ENCODE data around the gene RAD54L.
A peak's percentile ranks its signal among the peaks of the same experiment; 100 is the strongest.

Gene RAD54L

GRCh38 chr1:46247436-46248121 lies at the start of gene RAD54L:
Gene RAD54L, plus strand, starts transcription at chr1:46247763. Its CDS starts 643 bp downstream, at chr1:46248406.
- no peaks in the 10 kb centered on the region for H3K27me3 ChIP-seq (ENCODE audit: insufficient read depth, low read length)
- peak within 1 kb of the TSS; percentile 95 for H2AFZ ChIP-seq (ENCODE audit: low read depth, low read length)
- H3K9me3 ChIP-seq (ENCODE audit: low read length), result peaks cover 3% of the 10 kb centered on the region
- peak within 1 kb of the TSS; percentile 86 for H3K4me3 ChIP-seq (ENCODE audit: low read length)
- peaks cover 21% of the 10 kb centered on the region for H3K4me1 ChIP-seq (ENCODE audit: insufficient read depth, low read length)
- H3K36me3 ChIP-seq (ENCODE audit: insufficient read depth, low read length), result peaks cover 27% of the 10 kb centered on the region

- Histone ChIP-seq H3K4me3 (ENCODE audit: low read length) (peak within 1 kb of the TSS; percentile 70), H3K4me1 (ENCODE audit: insufficient read depth, low read length) (peaks cover 6% of the 10 kb centered on the region), H3K27me3 (ENCODE audit: insufficient read depth, low read length) (no peaks in the 10 kb centered on the region), H2AFZ (ENCODE audit: low read depth, low read length) (peak within 1 kb of the TSS; percentile 71), H3K9me3 (ENCODE audit: low read length) (no peaks in the 10 kb centered on the region), H3K36me3 (ENCODE audit: insufficient read depth, low read length) (peaks cover 23% of the 10 kb centered on the region)
Measured at GRCh38 chr1:46197964-46198811, 49.4 kb upstream of the RAD54L start, which contains the start of gene POMGNT1. Gene POMGNT1, minus strand, starts transcription at chr1:46198434. Its CDS starts 613 bp downstream, at chr1:46197821.

- H3K9me3 ChIP-seq (ENCODE audit: low read length), result no peaks in the 10 kb centered on the region
- no peak overlapping the region for H2AFZ ChIP-seq (ENCODE audit: low read depth, low read length)
- no peak overlapping the region for H3K4me3 ChIP-seq (ENCODE audit: low read length)
- peaks cover 10% of the 10 kb centered on the region for H3K4me1 ChIP-seq (ENCODE audit: insufficient read depth, low read length)
- H3K27me3 ChIP-seq (ENCODE audit: insufficient read depth, low read length), result no peaks in the 10 kb centered on the region
- H3K36me3 ChIP-seq (ENCODE audit: insufficient read depth, low read length), result peaks cover 16% of the 10 kb centered on the region
Measured at GRCh38 chr1:46199233-46199749, 48.3 kb upstream of the RAD54L start.

- peak overlapping the region; percentile 62 for H3K4me3 ChIP-seq (ENCODE audit: low read length)
- no peaks in the 10 kb centered on the region for H3K9me3 ChIP-seq (ENCODE audit: low read length)
- H3K36me3 ChIP-seq (ENCODE audit: insufficient read depth, low read length), result no peaks in the 10 kb centered on the region
- no peaks in the 10 kb centered on the region for H3K27me3 ChIP-seq (ENCODE audit: insufficient read depth, low read length)
- peak overlapping the region; percentile 73 for H2AFZ ChIP-seq (ENCODE audit: low read depth, low read length)
- peaks cover 13% of the 10 kb centered on the region for H3K4me1 ChIP-seq (ENCODE audit: insufficient read depth, low read length)
Measured at GRCh38 chr1:46203738-46204405, 43.7 kb upstream of the RAD54L start.

- H3K4me3 ChIP-seq (ENCODE audit: low read length), result no peak overlapping the region
Measured at GRCh38 chr1:46204406-46204742, 43.2 kb upstream of the RAD54L start.

GRCh38 chr1:46205141-46205540 lies 42.4 kb upstream of the RAD54L start:
- no peaks in the 10 kb centered on the region for H3K36me3 ChIP-seq (ENCODE audit: insufficient read depth, low read length)
- no peaks in the 10 kb centered on the region for H3K9me3 ChIP-seq (ENCODE audit: low read length)
- H3K27me3 ChIP-seq (ENCODE audit: insufficient read depth, low read length), result no peaks in the 10 kb centered on the region
- no peak overlapping the region for H2AFZ ChIP-seq (ENCODE audit: low read depth, low read length)
- H3K4me1 ChIP-seq (ENCODE audit: insufficient read depth, low read length), result peaks cover 13% of the 10 kb centered on the region
- no peak overlapping the region for H3K4me3 ChIP-seq (ENCODE audit: low read length)

More at GRCh38 chr1:46204406-46204742, 43.2 kb upstream of the RAD54L start:
- Histone ChIP-seq H3K36me3 (ENCODE audit: insufficient read depth, low read length) (no peaks in the 10 kb centered on the region), H3K9me3 (ENCODE audit: low read length) (no peaks in the 10 kb centered on the region), H3K4me1 (ENCODE audit: insufficient read depth, low read length) (peaks cover 13% of the 10 kb centered on the region), H3K27me3 (ENCODE audit: insufficient read depth, low read length) (no peaks in the 10 kb centered on the region), H2AFZ (ENCODE audit: low read depth, low read length) (no peak overlapping the region)

GRCh38 chr1:46205791-46206190 lies 41.8 kb upstream of the RAD54L start:
- Histone ChIP-seq H3K4me1 (ENCODE audit: insufficient read depth, low read length) (peaks cover 13% of the 10 kb centered on the region), H2AFZ (ENCODE audit: low read depth, low read length) (no peak overlapping the region)

GRCh38 chr1:46206399-46206798 lies 41.2 kb upstream of the RAD54L start:
- no peaks in the 10 kb centered on the region for H3K36me3 ChIP-seq (ENCODE audit: insufficient read depth, low read length)
- peaks cover 13% of the 10 kb centered on the region for H3K4me1 ChIP-seq (ENCODE audit: insufficient read depth, low read length)
- no peak overlapping the region for H3K4me3 ChIP-seq (ENCODE audit: low read length)
- no peaks in the 10 kb centered on the region for H3K27me3 ChIP-seq (ENCODE audit: insufficient read depth, low read length)
- no peaks in the 10 kb centered on the region for H3K9me3 ChIP-seq (ENCODE audit: low read length)
- H2AFZ ChIP-seq (ENCODE audit: low read depth, low read length), result no peak overlapping the region

More at GRCh38 chr1:46205791-46206190, 41.8 kb upstream of the RAD54L start:
- H3K36me3 ChIP-seq (ENCODE audit: insufficient read depth, low read length), result no peaks in the 10 kb centered on the region
- H3K9me3 ChIP-seq (ENCODE audit: low read length), result no peaks in the 10 kb centered on the region
- H3K27me3 ChIP-seq (ENCODE audit: insufficient read depth, low read length), result no peaks in the 10 kb centered on the region
- H3K4me3 ChIP-seq (ENCODE audit: low read length), result no peak overlapping the region

GRCh38 chr1:46210561-46210960 lies 37.0 kb upstream of the RAD54L start:
- H3K36me3 ChIP-seq (ENCODE audit: insufficient read depth, low read length), result no peaks in the 10 kb centered on the region
- H3K4me3 ChIP-seq (ENCODE audit: low read length), result no peak overlapping the region
- no peaks in the 10 kb centered on the region for H3K27me3 ChIP-seq (ENCODE audit: insufficient read depth, low read length)
- no peak overlapping the region for H2AFZ ChIP-seq (ENCODE audit: low read depth, low read length)
- no peaks in the 10 kb centered on the region for H3K9me3 ChIP-seq (ENCODE audit: low read length)
- H3K4me1 ChIP-seq (ENCODE audit: insufficient read depth, low read length), result peaks cover 3% of the 10 kb centered on the region

GRCh38 chr1:46211051-46211450 lies 36.5 kb upstream of the RAD54L start:
- no peak overlapping the region for H3K4me3 ChIP-seq (ENCODE audit: low read length)
- no peaks in the 10 kb centered on the region for H3K27me3 ChIP-seq (ENCODE audit: insufficient read depth, low read length)
- H3K4me1 ChIP-seq (ENCODE audit: insufficient read depth, low read length), result no peaks in the 10 kb centered on the region
- H2AFZ ChIP-seq (ENCODE audit: low read depth, low read length), result no peak overlapping the region
- H3K36me3 ChIP-seq (ENCODE audit: insufficient read depth, low read length), result no peaks in the 10 kb centered on the region
- no peaks in the 10 kb centered on the region for H3K9me3 ChIP-seq (ENCODE audit: low read length)

- H3K27me3 ChIP-seq (ENCODE audit: insufficient read depth, low read length), result no peaks in the 10 kb centered on the region
- no peak overlapping the region for H3K4me3 ChIP-seq (ENCODE audit: low read length)
- no peaks in the 10 kb centered on the region for H3K36me3 ChIP-seq (ENCODE audit: insufficient read depth, low read length)
- peaks cover 4% of the 10 kb centered on the region for H3K4me1 ChIP-seq (ENCODE audit: insufficient read depth, low read length)
- H3K9me3 ChIP-seq (ENCODE audit: low read length), result no peaks in the 10 kb centered on the region
- no peak overlapping the region for H2AFZ ChIP-seq (ENCODE audit: low read depth, low read length)
Measured at GRCh38 chr1:46215504-46215903, 32.1 kb upstream of the RAD54L start.

GRCh38 chr1:46218443-46218842 lies 29.1 kb upstream of the RAD54L start:
- H3K9me3 ChIP-seq (ENCODE audit: low read length), result no peaks in the 10 kb centered on the region
- H2AFZ ChIP-seq (ENCODE audit: low read depth, low read length), result no peak overlapping the region
- no peaks in the 10 kb centered on the region for H3K36me3 ChIP-seq (ENCODE audit: insufficient read depth, low read length)
- H3K4me3 ChIP-seq (ENCODE audit: low read length), result no peak overlapping the region
- H3K4me1 ChIP-seq (ENCODE audit: insufficient read depth, low read length), result peaks cover 24% of the 10 kb centered on the region
- H3K27me3 ChIP-seq (ENCODE audit: insufficient read depth, low read length), result no peaks in the 10 kb centered on the region
